Ovary (tissue), 9 donors: ENCODE results near the gene ZFYVE9. TPM values are rescaled to one million over a fixed set of nuclear protein-coding genes. Genes with fewer than 3 reads are reported as not detected.
A peak's percentile ranks its signal among the peaks of the same experiment; 100 is the strongest.

Experiments
- DNase-seq, 5 donors: peaks; one replicate each; pipeline ENCODE4 v3.0.0-alpha.2; 2019 to 2020
- H3K27ac ChIP-seq, 2 donors: fragments of 200-600 bp; one replicate each; pipeline versions ENCODE4 v1.5.1 to v1.8.0; 2019 to 2022
- H3K27me3 ChIP-seq: fragments of 200-600 bp; one replicate; pipeline ENCODE4 v1.8.0; 2022
- H3K36me3 ChIP-seq: fragments of 200-600 bp; sonication (generic); one replicate; pipeline ENCODE4 v1.5.1; 2019
- H3K4me1 ChIP-seq: one replicate; pipeline ENCODE4 v1.8.1; 2013; ENCODE audit warnings: mild to moderate bottlenecking, moderate library complexity; ENCODE audit not compliant: insufficient read depth
- H3K4me3 ChIP-seq: fragments of 200-600 bp; sonication (generic); one replicate; pipeline ENCODE4 v1.5.1; 2017
- H3K9me3 ChIP-seq, 2 donors: fragments of 200-600 bp in 1 of 2; sonication (generic) in 1 of 2; one replicate each; pipeline versions ENCODE4 v1.5.1 to v1.8.1; 2013 to 2019; ENCODE audit warnings: mild to moderate bottlenecking in 1 of 2, moderate library complexity in 1 of 2
- CTCF ChIP-seq, 3 donors: fragments of 450-650 bp in 2 of 3; fragments of 200-600 bp in 1 of 3; IDR thresholded peaks; one replicate each; pipeline versions ENCODE4 v1.5.1 to v1.8.0; 2016 to 2022; ENCODE audit warnings: antibody characterized with exemption in 3 of 3, mild to moderate bottlenecking in 1 of 3
- EP300 ChIP-seq: sonication (generic); formaldehyde crosslinking; IDR thresholded peaks from one replicate; pipeline ENCODE4 v1.6.1; 2017; ENCODE audit warnings: antibody characterized with exemption
- POLR2A ChIP-seq: fragments of 450-650 bp; IDR thresholded peaks from one replicate; pipeline ENCODE4 v1.6.1; 2017; ENCODE audit warnings: antibody characterized with exemption, mild to moderate bottlenecking, moderate library complexity
- WGBS, 3 donors: extraction: QIAGEN DNeasy Blood & Tissue Kit in 1 of 3; methylation state at CpG; one replicate each; pipeline versions ENCODE4 v1.1.5 to v1.1.7; 2013 to 2017; 5-methylcytosine and 5-hydroxymethylcytosine counted together
- intact Hi-C, 4 donors: fragments of 100-400 bp; cut with DNase I; formaldehyde crosslinking; loops; one replicate each; pipeline versions ENCODE4 v1.11.0 to v1.15.1; 2022 to 2023
- polyA plus RNA-seq, 2 donors: library from polyadenylated mRNA; stranded (reverse); fragments of 200-250 nt in 1 of 2; fragments of 350-450 nt in 1 of 2; fragmentation: Illumina TruSeq in 1 of 2; extraction: RNeasy Lipid Tissue Mini Kit (QIAGEN cat#74804) in 1 of 2; gene quantifications; one replicate each; pipeline ENCODE4 v1.2.3, GENCODE V29; 2013 to 2014
- total RNA-seq, 7 donors: library from RNA; depleted of rRNA in 2 of 7; stranded (reverse); fragments of >200 nt in 2 of 7; fragmentation: NEBNext Ultra II Directional in 3 of 7; extraction: Animal tissue kit (Norgen Biotek cat#: 25700) in 3 of 7; gene quantifications; one replicate each; pipeline versions ENCODE4 v1.1.0 to v1.2.4, GENCODE V29; 2016 to 2023
- donor health status: DM: no; HTN: no; CAD: no; lungs with moderate emphysema.
- donor health status: DM: no; HTN: no; CAD: no.
- donor health status: Bipolar disorder and iron deficiency.
- donor health status: DM: yes; HTN: yes; CAD: no.
- donor health status: DM: no; HTN: no; CAD: no.
- donor health status: DM: yes; HTN: yes; CAD: no.

The ZFYVE9 gene
- total and polyA plus RNA-seq, 9 donors, result 12.9 to 40.8 (median 33.4) TPM

DNA sequence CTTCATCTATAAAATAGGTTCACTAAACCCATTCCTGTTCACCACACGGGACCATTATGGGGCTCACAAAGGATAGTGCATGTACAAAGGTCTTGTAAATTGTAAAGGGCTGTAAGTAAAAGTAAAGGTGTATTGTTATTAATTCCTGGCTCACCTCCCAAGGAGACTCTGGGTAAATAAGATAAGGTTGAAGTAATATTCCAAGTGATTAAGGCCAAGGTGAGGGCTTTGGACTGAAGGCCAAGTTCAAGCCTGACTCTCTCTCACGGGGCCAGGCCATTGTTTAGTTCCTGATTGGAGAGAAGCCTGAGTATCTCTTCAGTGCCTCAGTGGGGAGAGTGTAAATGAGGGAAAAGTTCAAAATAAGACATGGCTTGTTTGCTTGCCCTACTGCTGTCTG is 19.5 kb upstream of the ZFYVE9 start:
- TF ChIP-seq EP300 (no peak), CTCF (IDR thresholded peaks at IDR 0.05) (no peak), POLR2A (no peak)
- H3K27me3 ChIP-seq, result no peaks in the 10 kb centered on the region
- H3K4me3 ChIP-seq, result no peak overlapping the region
- H3K36me3 ChIP-seq, result no peaks in the 10 kb centered on the region
- intact Hi-C loops, result loop anchor here in 2 of 4 donors (10.0 kb wide), 2 partner anchors 172 to 562 kb away; no protein-coding TSS in a partner anchor
- H3K9me3 ChIP-seq, result no peaks in the 10 kb centered on the region
- DNase-seq, result no peak
- no peaks in the 10 kb centered on the region for H3K4me1 ChIP-seq
- H3K27ac ChIP-seq, result no peak overlapping the region
- WGBS, 3 donors, result 46 to 57% (median 48%) methylated on average over 2 of the region's 2 CpGs

- no peaks in the 10 kb centered on the region for H3K27me3 ChIP-seq
- no peaks in the 10 kb centered on the region for H3K36me3 ChIP-seq
- DNase-seq, result no peak
- no peaks in the 10 kb centered on the region for H3K4me1 ChIP-seq
- 74 to 82% (median 78%) methylated on average over 6 of the region's 6 CpGs for WGBS, 3 donors
- TF ChIP-seq CTCF (IDR thresholded peaks at IDR 0.05) (no peak), EP300 (no peak)
- intact Hi-C loops, result loop anchor here in 2 of 4 donors (10.0 kb wide), 2 partner anchors 171 to 561 kb away; no protein-coding TSS in a partner anchor
- no peak overlapping the region for H3K27ac ChIP-seq
- H3K9me3 ChIP-seq, result no peaks in the 10 kb centered on the region
- no peak overlapping the region for H3K4me3 ChIP-seq
Measured at GRCh38 chr1:52123622-52124021, 18.3 kb upstream of the ZFYVE9 start.

- no peaks in the 10 kb centered on the region for H3K4me1 ChIP-seq
- TF ChIP-seq CTCF (IDR thresholded peaks at IDR 0.05) (no peak), EP300 (no peak), POLR2A (no peak)
- no peaks in the 10 kb centered on the region for H3K9me3 ChIP-seq
- no peak overlapping the region for H3K27ac ChIP-seq
- no peaks in the 10 kb centered on the region for H3K27me3 ChIP-seq
- intact Hi-C loops, result loop anchor here in 3 of 4 donors (5.0 to 10.0 kb wide), 3 partner anchors 169 to 559 kb away; no protein-coding TSS in a partner anchor
- no peak overlapping the region for H3K4me3 ChIP-seq
- no peak for DNase-seq
- H3K36me3 ChIP-seq, result no peaks in the 10 kb centered on the region
Measured at GRCh38 chr1:52125736-52126359, 16.0 kb upstream of the ZFYVE9 start.

DNA sequence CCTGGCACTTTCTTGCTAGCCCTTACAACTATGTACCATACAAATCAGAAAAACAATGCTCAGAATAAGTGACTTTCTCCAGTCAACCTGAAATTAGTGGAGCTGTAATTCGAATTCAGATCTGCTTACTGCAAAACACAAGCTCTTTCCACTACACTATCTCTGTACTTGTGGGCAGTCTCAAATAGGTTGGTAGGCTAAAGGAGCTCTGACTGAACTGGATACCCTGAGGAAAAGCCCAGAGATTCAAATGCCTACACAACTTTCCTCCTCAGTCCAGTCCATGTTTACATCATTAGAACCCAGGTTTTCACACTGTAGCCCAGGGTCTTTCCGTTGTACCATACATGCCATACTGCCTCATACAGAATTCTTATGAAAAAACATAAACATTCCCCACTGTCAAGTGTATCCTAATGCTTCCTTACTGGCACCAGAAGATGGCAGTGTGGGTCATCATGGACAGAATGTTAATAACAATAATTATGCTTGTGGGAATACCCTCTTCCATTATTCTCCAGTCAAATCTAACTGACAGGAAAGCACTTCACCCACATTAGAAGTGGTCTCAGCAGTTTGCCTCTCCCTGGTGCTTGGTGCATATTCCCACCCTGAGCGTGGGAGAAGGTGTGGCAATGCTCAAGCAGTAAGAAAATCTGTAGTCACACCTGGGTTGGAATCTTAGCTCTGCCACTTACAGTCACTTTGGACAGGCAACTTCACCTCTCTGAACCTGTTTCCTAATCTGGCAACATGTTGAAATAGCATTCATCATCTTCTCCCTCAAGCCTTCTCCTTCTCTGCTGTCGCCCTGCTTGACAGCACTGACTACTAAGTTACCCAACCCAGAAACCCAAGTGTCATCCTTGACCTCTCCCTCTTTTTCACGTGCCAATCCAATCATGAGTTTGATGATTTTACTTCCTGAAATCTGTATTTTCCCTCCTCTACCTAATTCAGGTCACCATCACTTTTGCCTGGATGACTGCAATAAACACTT is 14.4 kb upstream of the ZFYVE9 start:
- intact Hi-C loops, result loop anchor here in 3 of 4 donors (5.0 to 10.0 kb wide), 3 partner anchors 167 to 557 kb away; no protein-coding TSS in a partner anchor
- TF ChIP-seq POLR2A (no peak), CTCF (IDR thresholded peaks at IDR 0.05) (peak; percentile 23 to 53 (median 47))
- H3K36me3 ChIP-seq, result no peaks in the 10 kb centered on the region
- H3K4me3 ChIP-seq, result no peak overlapping the region
- DNase-seq, result peak in 3 of 5 donors; percentile 11 to 40 (median 31)
- no peaks in the 10 kb centered on the region for H3K27me3 ChIP-seq
- no peaks in the 10 kb centered on the region for H3K4me1 ChIP-seq
- H3K9me3 ChIP-seq, result no peaks in the 10 kb centered on the region
- no peak overlapping the region for H3K27ac ChIP-seq
- 30 to 38% (median 36%) methylated on average over 5 of the region's 5 CpGs for WGBS, 3 donors
